ENCODE measurements around the gene LAMB4.

GRCh38 chr7:108114117-108114841, 15.9 kb downstream of the LAMB4 start:
- TF ChIP-seq CTCF (IDR thresholded peaks at IDR 0.05): no peak
- no peak for TF ChIP-seq POLR2AphosphoS5 (IDR thresholded peaks at IDR 0.05)

Measured in prostate gland (tissue), 2 donors.